22Rv1 (cell line): ENCODE data around the gene MED27.
A peak's percentile ranks its signal among the peaks of the same experiment; 100 is the strongest.

Experiments
- H3K27ac ChIP-seq: fragments of 450-650 bp; 2 replicates; pipeline ENCODE4 v1.5.1; 2017
- CTCF ChIP-seq: fragments of 450-650 bp; IDR thresholded peaks from 2 replicates; pipeline ENCODE4 v1.5.1; 2017; ENCODE audit warnings: mild to moderate bottlenecking
- ZFX ChIP-seq: fragments of 450-650 bp; IDR thresholded peaks from 2 replicates; pipeline ENCODE4 v1.6.1; 2017; ENCODE audit warnings: antibody characterized with exemption, borderline replicate concordance

The MED27 gene

DNA sequence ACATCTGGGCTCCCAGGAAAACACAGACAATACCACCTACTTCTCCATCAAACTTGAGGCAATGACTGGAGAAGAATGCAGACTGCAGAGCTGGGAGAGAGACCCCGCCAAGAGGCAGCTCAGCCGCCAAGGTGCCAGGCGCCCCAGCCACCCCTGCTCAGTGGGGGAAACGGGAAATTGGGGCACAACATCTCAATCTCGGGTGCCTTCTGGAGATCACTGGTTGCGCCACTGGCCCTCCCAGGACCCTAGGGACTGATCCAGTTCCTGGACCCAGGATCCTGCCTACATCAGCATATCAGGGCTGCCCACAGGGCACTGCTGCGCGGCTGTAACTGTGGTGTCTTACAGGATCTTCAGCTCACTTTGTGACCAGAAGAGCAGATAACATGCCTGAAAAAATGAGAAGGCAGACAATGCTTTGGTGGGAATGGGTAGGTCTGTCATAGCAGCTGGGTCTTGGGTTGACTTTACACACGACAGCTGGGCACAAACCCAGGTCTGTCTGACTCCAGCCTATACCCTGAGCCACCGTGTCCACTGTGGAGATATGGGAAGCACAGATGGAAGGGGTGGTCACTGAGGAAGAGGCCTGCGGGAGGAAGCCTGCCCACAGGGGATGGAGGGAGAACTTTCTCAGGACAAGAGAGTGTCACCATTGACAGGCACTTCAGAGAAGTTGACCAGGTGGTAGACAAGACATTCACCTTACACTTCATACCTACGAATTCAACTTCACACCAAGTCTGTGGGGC, 204.6 kb downstream of the MED27 start:
- no peak overlapping the region for H3K27ac ChIP-seq
- TF ChIP-seq CTCF, result no peak
- no peak for TF ChIP-seq ZFX

DNA sequence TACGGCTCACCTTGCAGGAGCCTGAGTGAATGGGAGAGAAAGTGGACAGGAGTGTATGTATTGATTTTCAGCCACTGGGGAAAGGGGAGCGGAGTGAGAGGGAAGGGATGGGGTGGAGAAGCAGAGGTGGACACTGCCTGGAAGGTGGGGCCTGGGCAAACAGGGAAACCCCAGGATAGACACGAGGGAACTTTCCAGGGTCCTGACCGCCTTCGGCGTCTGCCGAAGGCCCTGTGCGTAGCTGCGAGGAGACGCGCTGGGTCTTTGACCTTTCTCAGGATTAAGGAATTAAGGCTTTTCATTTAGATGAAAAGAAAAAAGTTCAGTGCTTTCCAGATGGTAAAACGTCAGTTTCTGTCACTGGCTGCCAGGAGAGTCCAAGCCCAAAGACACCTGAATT, 205.2 kb downstream of the MED27 start:
- no peak overlapping the region for H3K27ac ChIP-seq
- TF ChIP-seq ZFX (no peak), CTCF (no peak)

GRCh38 chr9:131873891-131874440, 205.7 kb downstream of the MED27 start:
- TF ChIP-seq CTCF (no peak), ZFX (no peak)
- H3K27ac ChIP-seq, result no peak overlapping the region

DNA sequence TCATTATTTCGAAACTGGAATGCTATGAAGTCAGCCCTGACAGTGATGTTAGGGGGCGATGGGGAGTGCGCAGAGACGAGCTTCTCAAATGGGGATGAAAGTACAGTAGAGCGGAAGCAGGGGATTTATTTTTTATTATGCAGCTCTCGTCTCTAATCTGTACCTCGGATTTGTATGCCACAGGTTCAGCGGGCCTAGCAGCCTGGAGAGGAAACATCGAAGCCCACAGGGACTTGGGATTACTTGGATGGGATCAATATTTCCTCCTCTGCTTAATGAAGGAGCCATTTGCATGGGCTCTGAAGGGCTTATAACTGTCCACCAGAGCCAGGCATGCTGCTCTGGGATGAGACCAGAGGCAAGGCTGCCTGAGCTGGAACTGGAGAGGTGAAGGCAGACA, 206.3 kb downstream of the MED27 start:
- no peak overlapping the region for H3K27ac ChIP-seq
- no peak for TF ChIP-seq CTCF
- no peak for TF ChIP-seq ZFX

GRCh38 chr9:131872702-131873101, 207.0 kb downstream of the MED27 start:
- TF ChIP-seq ZFX (no peak), CTCF (no peak)
- no peak overlapping the region for H3K27ac ChIP-seq

GRCh38 chr9:131872006-131872405, 207.7 kb downstream of the MED27 start:
- H3K27ac ChIP-seq, result no peak overlapping the region
- no peak for TF ChIP-seq ZFX
- peak; percentile 16; the same call in 1 of the 2 replicates for TF ChIP-seq CTCF

GRCh38 chr9:131870156-131870555, 209.5 kb downstream of the MED27 start:
- TF ChIP-seq CTCF, result no peak
- no peak for TF ChIP-seq ZFX
- H3K27ac ChIP-seq, result no peak overlapping the region
